GM19395 (cell line): Measurements from ENCODE around the gene PRAC2.
"Not testable (repeated sequence)": the region's sequence is repeated elsewhere in the genome, so short reads cannot be mapped to it uniquely, and the experiment has no call there.

Source experiments
- ATAC-seq: cut with Tn5 transposase; IDR thresholded peaks from one replicate; pipeline ENCODE4 v1.9.1; 2021; ENCODE audit warnings: mild to moderate bottlenecking, moderate library complexity; ENCODE audit not compliant: unreplicated experiment

PRAC2 gene

DNA sequence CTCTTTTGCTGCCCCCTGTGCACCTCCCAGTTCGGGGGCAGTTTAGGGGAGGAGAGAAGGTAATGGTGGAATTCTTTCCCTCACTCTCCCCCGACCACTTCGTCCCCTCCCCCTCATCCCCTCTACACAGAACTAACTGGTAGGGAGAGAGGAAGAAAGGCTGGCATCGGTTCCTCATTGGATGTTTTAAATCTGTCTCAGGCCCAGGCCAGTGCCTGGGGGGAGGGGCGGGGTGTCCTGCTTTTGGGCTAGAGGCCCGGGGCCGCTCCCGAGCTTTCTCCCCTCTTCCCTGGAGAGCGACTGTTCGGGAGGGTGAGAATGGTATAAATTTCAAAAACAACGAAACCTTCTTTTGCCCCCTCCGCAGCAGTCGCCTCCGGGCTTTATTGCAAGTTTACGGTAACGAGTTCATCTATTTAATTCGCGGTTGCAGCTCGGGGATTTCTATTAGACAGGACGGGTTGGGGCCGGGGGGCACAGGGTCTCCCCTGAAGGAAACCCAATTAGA is at the start of gene PRAC2:
TSS of gene PRAC2 (plus strand) at position 271 of the 508 bp plus-strand sequence. CDS start 1,226 bp downstream, outside the sequence.
- no peak for ATAC-seq

DNA sequence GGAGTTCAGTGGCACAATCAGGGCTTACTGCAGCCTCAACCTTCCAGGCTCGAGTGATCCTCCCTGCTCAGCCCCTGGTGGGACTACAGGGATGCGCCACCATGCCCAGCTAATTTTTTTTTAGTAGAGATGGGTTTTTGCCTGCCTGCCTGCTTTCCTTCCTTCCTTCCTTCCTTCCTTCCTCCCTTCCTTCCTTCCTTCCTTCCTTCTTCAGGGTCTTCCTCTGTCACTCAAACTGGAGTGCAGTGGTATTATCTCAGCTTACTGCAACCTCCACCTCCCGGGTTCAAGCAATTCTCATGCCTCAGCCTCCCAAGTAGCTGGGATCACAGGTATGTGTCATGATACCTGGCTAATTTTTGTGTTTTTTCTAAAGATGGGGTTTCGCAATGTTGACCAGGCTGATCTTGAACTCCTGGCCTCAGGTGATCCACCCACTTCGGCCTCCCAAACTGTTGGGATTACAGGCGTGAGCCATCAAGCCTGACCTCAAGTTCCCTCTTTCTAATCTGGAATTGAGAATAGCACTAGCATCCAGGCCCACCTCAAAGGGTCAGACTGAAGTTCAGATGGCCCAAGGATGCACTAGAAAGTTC is 45.9 kb upstream of the PRAC2 start:
- no peak for ATAC-seq

DNA sequence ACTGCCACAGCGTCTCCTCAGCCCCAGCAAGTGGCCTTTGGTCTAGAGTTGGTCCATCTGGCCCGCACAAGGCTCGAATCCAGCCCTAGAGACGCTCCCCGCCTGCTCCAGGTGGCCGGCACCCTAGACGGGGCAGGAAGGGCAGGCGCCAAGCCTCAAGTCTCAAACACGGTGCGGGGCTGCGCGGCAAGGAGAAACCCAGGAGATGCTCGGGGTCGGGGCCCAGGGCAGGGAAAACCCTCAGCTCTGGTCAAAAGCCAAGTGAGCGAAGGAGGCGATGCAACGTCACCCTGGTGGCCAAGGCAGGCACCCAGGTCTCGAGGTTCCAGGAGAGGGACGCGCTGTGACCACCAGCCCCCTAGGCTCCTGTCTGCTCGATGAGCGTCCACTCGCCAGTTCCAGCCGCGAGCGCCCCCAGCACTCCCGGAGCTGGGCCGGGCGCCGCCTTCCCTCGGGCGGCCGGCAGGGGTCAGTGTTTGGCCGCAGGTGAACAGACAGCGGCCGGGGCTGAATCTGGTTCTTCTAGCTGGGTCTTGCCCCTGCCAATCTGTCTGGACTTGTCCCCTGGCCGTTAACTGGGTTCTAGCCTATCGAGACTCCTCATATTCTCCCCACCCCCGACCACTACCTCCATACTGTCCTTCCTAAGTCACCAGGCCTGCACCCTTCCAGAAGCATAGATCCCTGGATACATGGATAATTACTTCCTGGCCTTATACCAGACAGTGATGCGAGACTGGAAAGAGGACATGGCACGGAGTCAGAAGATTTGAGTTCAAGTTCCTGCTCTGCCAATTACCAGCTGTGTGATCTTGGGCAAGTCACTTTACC is 44.6 kb upstream of the PRAC2 start:
- no peak for ATAC-seq

DNA sequence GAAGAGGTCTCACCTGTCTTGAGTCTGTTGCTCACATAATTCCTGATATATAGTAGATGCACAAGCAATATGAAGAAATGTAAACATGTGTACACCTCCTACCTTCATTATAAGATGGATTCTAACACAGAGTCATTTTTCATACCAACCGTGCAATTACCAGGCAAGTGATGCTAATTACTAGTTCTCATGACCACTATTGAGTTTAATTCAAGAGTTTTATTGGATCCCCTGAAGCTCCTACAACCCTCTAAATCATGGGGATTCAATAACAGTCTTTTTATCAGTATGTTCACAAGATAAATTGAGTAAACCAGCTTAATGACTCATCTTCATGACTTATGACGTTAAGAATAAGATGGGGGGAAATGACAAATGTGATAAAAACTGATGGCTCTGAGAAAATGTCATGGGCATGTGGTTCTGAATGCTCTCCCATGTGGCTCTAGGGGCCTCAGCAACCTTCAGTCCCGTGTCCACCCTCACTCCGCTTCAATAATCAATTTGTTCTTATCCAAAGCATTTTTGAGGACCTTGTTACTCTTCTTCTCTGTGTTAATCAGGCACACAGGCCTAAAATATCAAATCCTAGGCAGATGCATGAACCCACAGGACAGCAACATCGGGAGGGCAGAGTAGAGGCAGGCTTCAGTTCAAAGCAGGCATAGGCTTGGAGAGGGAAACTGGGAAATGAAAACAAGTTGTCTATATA is 43.4 kb upstream of the PRAC2 start:
- no peak for ATAC-seq

DNA sequence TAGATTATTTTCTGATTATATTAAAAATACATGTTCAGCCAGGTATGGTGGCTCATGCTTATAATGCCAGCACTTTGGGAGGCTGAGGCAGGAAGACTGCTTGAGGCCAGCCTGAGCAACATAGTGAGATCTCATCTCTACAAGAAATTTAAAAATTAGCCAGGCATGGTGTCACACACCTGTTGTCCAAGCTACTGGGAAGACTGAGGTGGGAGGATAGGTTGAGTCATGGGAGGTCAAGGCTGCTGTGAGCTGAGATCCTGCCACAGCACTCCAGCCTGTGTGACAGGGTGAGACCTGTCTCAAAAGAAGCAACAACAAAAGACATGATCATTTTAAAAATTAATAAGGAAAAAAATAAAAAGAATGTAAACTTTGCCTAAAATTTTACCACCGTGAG is 41.4 kb upstream of the PRAC2 start:
- ATAC-seq: no peak

DNA sequence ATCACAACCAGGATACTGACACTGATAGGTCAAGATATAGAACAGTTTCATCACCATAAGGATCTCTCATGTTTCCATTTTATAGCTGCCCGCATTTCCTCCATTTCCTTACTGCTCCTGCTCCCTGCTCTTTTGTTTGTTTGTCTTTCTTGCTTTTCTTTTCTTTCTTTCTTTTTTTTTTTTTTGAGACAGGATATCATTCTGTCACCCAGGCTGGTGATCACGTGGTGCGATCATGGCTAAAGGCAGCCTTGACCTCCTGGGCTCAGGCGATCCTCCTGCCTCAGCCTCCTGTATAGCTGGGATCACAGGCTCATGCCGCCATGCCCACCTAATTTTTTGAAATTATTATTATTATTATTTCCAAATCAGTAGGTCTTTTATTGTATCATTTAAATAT is 32.3 kb upstream of the PRAC2 start:
- ATAC-seq: no peak

DNA sequence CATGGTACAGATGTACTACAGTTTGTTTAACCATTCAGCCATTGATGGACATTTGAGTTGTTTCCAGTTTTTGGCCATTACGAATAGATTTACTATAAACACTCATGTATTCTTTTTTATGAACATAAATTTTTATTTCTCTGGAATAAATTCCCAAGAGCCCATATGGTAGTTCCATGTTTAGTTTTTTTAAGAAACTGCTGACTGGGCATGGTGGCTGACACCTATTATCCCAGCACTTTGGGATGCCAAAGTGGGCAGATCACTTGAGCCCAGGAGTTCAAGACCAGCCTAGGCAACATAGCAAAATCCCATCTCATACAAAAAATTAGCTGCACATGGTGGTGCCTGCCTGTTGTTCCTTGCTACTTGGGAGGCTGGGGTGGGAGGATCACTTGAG is 30.9 kb upstream of the PRAC2 start:
- ATAC-seq: no peak

DNA sequence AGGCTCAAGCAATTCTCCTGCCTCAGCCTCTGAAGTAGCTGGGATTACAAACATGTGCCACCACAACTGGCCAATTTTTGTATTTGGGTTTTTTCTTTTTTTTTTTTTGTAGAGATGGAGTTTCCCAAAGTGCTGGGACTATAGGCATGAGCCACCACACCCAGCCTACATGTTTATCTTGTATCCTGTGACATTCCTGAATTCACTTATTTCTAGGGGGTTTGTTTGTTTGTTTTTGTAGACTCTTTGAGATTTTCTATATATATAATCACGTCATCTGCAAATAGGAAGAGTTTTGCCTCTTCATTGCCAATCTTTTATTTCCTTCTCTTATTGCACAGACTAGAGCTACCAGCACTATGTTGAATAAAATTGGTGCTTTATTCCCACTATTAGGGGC is 29.8 kb upstream of the PRAC2 start:
- no peak for ATAC-seq

DNA sequence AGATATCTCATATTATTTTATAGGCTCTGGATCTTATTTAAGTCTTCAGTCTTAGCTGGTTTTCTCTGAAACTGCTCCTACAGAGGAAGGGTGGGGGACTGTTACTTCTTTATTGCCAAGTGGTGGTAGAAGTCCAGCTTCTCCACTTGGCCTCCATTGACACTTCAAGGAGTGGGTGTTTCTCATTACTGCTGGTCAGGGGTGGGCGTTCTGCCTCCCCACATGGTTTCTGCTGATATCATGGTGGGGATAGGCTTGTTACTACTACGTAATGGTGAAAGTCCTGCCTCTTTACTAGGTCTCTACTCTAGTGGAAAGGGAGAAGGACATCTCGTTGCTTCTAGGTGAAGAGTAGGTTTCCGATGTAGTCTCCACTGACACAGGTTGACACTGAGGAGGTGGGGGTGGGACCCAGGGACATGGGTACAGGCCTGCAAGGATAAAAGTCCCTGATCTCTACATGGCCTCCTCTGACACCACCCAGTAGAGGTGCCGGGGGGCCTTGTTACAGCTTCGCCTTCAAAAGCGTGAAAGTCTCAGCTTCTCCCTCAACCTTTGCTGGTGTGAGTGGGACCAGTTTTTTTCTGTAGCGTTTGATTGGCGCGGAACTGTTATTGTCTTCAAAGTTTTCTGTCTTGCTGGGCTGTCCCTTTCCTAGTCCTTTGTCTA is 21.0 kb upstream of the PRAC2 start:
- ATAC-seq: no peak

DNA sequence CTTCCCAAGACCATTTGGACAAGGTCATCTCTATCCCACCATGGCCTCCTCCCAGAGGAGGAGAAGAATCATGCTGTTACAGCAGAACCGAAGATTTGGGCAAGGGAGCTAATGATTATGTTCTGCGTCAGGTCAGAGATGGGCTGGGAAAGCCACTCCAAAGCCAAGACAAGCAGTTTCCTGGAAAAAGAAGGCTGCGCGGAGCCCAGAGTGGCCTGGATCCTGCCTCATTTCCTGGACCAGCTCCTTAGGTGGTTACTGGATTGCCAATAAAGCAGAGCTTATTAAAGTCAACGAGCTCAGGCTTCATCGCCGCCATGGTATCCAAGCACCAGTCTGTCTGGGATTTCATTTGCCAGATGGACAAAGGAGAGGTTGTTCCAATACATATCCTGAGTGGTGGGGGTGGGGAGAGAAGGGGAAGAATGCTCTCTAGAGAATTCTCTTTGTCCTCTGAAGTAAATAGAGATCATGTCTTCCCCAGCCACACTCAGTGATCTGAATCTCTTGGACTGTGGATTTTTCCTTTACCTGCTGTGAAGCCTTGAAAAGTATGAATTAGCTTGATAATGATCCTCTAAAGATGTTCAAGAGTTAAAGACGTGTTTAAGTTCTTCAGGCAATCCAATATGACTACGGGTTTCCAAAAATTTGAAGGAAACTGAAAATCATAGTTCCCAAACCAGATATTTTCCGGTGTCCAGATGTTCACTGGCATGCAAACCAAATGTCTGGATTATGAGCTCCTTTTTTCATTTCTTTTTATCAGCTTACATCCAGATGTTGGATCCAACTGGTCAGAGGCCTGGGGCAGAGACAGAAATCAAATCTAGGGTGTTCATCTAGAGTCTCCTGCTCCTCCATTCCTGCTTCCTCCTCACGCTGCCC is 18.4 kb upstream of the PRAC2 start:
- ATAC-seq: no peak

DNA sequence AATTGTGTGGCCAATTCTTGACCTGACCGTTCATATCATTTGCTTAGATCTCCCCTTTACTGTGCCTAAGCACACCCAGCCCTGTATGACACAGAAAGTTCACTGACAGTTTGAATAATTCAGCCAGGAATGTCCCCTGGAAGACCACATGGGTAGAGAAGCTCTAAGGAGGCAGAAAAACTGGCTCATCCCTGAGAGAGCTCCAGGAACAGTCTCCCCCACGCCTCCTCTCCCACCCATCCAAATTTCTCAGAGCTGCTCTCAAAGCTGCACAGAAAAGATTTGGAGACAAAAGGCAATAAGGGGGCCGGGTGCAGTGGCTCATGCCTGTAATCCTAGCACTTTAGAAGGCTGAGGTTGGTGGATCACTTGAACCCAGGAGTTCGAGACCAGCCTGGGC is 11.9 kb upstream of the PRAC2 start:
- no peak for ATAC-seq

DNA sequence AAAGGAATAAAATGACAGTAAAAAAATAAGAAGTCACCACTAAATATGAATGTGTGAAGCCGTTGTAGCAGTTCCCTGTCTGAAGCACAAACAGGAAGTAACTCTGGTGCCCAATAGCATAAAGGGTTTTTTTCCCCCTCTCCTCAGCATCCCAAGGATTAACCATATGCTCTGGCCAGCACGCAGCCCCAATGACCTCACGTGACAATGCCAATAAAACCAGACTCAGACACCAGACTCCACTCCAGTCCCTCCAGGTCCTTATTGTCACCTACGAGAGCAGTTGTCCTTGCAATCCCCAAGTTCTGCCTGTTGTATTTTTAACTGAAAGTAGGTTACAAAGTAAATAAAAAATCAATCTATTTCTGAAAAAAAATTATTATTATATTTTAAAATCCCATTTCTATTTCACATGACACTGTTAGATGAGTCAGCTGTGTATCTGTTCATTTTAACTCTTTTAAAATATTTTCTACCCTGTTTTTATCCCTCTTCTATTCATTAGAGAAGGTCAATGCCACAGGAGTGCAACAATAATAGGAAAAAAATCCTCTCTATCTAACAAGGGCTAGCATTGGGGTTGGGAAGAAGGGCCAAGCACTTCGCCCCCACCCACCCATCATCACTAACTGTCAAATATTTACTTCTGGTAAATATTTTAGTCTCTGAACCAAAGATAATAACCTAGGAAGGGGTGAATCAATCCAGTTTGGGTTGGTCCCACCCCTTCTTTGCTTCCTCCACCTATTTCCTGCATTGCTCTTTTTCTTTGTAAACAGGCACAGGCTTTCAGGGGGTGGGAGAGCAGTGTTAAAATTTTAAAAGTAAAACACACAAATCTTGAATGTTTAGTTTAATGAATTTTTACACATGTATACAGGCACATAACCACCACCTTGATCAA is 7.2 kb upstream of the PRAC2 start:
- no peak for ATAC-seq

DNA sequence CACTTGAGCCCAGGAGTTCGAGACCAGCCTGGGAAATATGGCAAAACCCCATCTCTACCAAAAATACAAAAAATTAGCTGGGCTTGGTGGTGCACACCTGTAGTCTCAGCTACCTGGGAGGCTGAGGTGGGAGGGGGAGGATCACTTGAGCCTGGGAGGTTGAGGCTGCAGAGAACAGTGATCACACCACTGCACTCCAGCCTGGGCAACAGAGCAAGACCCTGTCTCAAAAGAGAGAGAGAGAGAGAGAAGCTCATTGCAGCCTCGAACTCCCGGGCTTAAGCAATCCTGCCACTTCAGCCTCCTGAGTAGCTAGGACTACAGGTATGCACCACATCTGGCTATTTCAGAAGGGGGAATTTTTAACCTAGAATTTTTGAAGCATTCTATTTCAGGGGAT is 6.4 kb upstream of the PRAC2 start:
- ATAC-seq: not testable (repeated sequence)

DNA sequence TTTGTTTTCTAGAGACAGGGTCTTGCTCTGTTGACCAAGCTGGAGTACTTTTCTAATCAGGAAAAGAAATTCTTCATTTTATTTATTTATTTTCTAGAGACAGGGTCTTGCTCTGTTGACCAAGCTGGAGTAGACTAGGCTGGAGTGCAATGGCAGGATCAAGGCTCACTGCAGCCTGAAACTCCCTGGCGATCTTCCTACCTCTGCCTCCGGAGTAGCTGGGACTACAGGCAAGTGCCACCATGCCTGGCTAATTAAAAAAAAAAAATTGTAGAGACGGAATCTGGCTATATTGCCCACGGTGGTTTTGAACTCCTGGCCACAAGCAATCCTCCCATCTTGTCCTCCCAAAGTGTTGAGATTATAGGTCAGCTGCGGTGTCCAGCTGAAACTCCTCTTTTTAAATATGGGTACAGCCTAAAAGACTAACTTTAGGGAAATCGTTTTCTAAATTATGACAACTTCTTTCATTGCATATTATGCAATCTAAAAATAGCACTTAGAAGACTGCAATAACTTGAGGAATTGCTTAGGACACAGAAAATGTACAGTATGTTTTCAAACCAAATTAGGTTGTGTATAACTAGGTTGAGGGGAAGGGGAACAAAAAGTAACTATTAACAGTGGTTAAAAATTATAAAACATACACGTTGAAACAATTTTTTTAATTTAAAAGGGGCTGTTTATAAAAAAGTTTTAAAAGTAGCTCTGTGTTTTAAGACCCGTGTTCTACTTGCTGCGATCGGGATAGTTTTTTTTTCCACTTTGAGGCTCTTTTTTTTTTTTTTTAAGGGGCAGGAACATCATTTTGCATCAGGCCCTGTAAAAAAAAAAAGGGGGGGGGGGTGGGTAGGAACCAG is 5.4 kb upstream of the PRAC2 start:
- ATAC-seq: no peak

DNA sequence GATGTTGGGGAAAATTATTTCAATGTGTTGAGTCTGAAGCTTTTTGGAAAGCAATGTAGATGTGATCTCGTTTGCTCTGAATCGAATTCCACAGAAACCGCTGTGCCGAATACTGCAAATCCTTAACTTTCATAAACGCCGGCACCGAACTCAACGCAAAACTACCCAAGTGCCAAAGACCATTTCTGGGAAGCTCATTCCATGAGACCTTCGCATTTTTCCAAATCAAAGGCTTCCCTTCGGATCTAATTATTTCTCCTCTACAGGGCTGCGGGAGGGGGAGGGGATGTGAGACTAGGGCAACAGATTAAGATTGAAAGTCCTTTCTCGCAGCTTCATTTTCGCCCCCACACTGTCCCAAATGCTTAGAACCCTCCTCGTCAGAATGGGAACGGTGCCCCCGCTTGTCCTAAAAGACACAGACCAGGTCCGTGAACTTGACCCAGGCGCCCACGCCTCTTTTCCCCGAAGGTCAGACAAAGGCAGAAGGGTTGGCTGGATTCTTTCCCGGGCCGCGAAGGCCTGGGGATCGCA is 4.7 kb upstream of the PRAC2 start:
- no peak for ATAC-seq

DNA sequence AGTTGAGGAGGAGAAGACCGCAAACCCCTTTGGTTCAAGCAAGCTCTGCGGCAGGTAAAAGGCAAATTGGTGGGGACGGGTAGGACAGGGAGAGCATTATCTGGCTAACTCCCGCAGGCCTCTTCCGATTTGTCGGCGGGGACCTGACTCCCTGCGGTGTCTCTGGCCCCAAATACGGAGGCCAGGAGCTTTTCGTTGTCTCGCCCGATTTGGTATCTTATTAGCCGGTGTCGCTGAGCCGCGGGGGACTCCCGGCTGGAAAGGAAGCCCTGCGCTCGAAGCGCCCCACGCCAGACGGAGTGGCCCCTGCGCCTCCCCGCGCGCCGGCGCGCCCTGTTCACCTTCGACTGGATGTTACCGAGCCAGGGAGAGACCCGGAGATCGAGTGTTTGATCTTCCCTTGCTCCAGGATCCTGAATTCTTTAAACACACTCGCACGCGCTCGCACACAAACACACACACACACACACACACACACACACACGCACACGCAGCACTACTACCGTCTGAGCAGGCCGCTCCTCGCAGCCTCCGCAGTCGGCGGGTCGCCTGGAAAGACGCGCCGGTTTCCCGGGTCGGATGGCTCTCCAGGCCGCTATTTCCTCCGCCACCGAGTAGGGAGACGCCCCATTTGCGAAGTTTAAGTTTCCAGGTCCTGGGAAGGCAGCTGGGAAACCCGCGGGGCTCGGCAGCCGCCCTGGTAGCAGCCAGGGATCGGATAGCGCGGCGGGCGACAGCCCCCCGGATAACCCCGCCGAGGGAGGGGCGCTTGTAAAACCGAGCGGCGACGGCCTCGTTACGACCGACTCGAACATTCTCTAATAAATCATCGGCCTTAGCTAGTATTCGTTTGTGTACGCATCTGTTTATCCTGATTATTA is 4.0 kb upstream of the PRAC2 start:
- ATAC-seq: no peak

DNA sequence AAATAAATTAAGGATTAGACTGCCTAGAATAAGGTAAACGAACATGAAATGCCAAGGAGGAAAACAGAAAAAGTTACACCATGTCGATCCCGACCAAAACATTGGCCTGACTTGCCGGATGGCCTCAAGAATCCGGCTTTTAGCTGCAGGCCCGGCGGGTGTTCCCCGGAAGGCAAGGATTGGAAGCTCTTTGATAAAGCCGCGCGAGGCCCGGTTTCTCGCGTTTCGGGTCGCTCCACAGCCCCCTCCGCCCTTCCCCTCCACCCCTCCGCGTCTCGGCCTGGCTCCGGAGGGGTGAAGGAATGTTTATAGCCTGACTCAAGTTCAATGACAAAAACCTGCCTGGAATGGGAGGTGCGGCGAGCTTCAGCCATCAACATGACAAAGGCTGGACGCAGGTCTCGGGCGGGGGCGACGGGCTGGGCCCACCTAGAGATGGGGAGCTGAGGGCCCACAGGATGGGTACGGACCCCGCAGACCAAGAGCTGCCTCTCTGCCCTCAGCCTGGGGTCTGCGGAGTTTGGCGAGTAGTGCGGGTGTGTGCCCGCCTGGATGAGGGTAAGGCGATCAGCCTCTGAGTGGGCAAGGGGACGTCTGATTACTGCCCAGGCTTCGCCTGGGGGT is 3.2 kb upstream of the PRAC2 start:
- no peak for ATAC-seq
